Peyer's patch (tissue), 4 donors: Measurements from ENCODE around the gene ZNF513.

ENCODE experiments used
- CTCF ChIP-seq, 6 experiments: fragments of 450-650 bp in 4 of 6; fragments of 200-600 bp in 2 of 6; sonication (generic) in 1 of 6; IDR thresholded peaks; one replicate each; pipeline ENCODE4 v1.5.1; 2017 to 2019; ENCODE audit warnings: antibody characterized with exemption in 6 of 6, mild to moderate bottlenecking in 3 of 6, moderate library complexity in 1 of 6
- POLR2A ChIP-seq, 2 donors: fragments of 450-650 bp; IDR thresholded peaks; one replicate each; pipeline ENCODE4 v1.5.1; 2017; ENCODE audit warnings: antibody characterized with exemption in 2 of 2, mild to moderate bottlenecking in 2 of 2, moderate library complexity in 2 of 2

DNA sequence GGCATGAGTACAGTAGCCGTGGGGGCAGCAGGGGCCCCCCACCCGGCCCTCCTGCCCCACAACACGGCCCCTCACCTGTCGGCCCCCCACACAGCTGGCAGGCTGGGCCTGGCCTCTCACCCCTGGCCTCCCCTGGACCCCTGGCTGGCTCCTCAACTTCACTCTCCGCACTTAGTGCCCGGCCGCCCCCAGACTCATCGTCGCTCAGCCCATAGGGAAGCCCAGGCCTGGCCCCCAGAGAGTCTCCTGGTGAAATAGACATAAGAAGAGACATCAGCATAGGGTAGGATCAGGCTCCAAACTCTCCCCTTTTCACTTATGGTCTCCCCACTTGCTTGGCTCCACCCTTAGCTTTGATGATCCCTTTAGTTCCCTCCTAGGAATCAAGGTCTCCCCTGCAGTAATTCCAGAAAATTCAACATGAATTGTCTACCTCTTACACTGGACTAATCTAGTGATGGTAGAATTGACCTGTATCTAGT lies 1.7 kb downstream of the ZNF513 start:
- TF ChIP-seq CTCF (IDR thresholded peaks at IDR 0.05) (no peak), POLR2A (IDR thresholded peaks at IDR 0.05) (no peak)
